Uterus (tissue), 4 donors: Measurements from ENCODE around the gene SPOCK1. TPM values are rescaled to one million over a fixed set of nuclear protein-coding genes. Genes with fewer than 3 reads are reported as not detected.

Experiments
- DNase-seq, 2 donors: peaks; one replicate each; pipeline ENCODE4 v3.0.0-alpha.2; 2019 to 2020
- H3K27ac ChIP-seq, 2 donors: fragments of 200-600 bp; sonication (generic); 1 replicate in 1 of 2; 2 replicates in 1 of 2; pipeline ENCODE4 v1.5.1; 2016 to 2018
- H3K27me3 ChIP-seq, 2 donors: fragments of 200-600 bp; sonication (generic); one replicate each; pipeline ENCODE4 v1.5.1; 2018 to 2019; ENCODE audit warnings: control low read depth in 1 of 2
- H3K36me3 ChIP-seq, 2 donors: fragments of 200-600 bp; sonication (generic); one replicate each; pipeline ENCODE4 v1.5.1; 2019; ENCODE audit warnings: control low read depth in 1 of 2
- H3K4me1 ChIP-seq, 2 donors: fragments of 200-600 bp; sonication (generic); one replicate each; pipeline ENCODE4 v1.5.1; 2018 to 2019; ENCODE audit warnings: control low read depth in 1 of 2
- H3K4me3 ChIP-seq, 2 donors: fragments of 200-600 bp; sonication (generic); 1 replicate in 1 of 2; 2 replicates in 1 of 2; pipeline ENCODE4 v1.5.1; 2018 to 2019; ENCODE audit warnings: mild to moderate bottlenecking in 1 of 2
- H3K9me3 ChIP-seq, 2 donors: fragments of 200-600 bp; sonication (generic); one replicate each; pipeline ENCODE4 v1.5.1; 2019; ENCODE audit warnings: control low read depth in 1 of 2
- POLR2A ChIP-seq, 2 donors: fragments of 450-650 bp; IDR thresholded peaks; one replicate each; pipeline ENCODE4 v1.6.1; 2016; ENCODE audit warnings: antibody characterized with exemption in 2 of 2, mild to moderate bottlenecking in 1 of 2, moderate library complexity in 1 of 2
- intact Hi-C: fragments of 100-400 bp; cut with DNase I; formaldehyde crosslinking; loops from one replicate; pipeline ENCODE4 v1.15.1; 2023; ENCODE audit warnings: low total_unique reads
- total RNA-seq, 4 donors: library from RNA; depleted of rRNA in 3 of 4; stranded (reverse); fragments of >200 nt in 3 of 4; gene quantifications; one replicate each; pipeline versions ENCODE4 v1.1.0 to v1.2.4, GENCODE V29; 2014 to 2023
- TF ChIP-seq, protein P1 (sequence below), 4 experiments: fragments of 200-600 bp in 2 of 4; fragments of 450-650 bp in 2 of 4; sonication (generic) in 2 of 4; IDR thresholded peaks; one replicate each; pipeline ENCODE4 v1.5.1; 2016 to 2019; ENCODE audit warnings: antibody characterized with exemption in 4 of 4, mild to moderate bottlenecking in 2 of 4, moderate library complexity in 1 of 4
- donor health status: DM: yes; HTN: yes; CAD: no.

The SPOCK1 gene
- total RNA-seq, 4 donors from 2014 or later = 31.8 to 131 (median 45.1) TPM

GRCh38 chr5:137268646-137269045, 230.5 kb downstream of the SPOCK1 start:
- intact Hi-C loops = no loop called here
- DNase-seq = no peak
- H3K27ac ChIP-seq = peak overlapping the region in 1 of 2 donors; percentile 27

GRCh38 chr5:137266186-137266585, 232.9 kb downstream of the SPOCK1 start:
- DNase-seq = no peak
- Histone ChIP-seq H3K4me1 (no peaks in the 10 kb centered on the region), H3K9me3 (no peaks in the 10 kb centered on the region), H3K4me3 (no peak overlapping the region), H3K36me3 (no peaks in the 10 kb centered on the region), H3K27me3 (no peaks in the 10 kb centered on the region), H3K27ac (no peak overlapping the region)
- intact Hi-C loops = no loop called here
- TF ChIP-seq, protein P1, sequence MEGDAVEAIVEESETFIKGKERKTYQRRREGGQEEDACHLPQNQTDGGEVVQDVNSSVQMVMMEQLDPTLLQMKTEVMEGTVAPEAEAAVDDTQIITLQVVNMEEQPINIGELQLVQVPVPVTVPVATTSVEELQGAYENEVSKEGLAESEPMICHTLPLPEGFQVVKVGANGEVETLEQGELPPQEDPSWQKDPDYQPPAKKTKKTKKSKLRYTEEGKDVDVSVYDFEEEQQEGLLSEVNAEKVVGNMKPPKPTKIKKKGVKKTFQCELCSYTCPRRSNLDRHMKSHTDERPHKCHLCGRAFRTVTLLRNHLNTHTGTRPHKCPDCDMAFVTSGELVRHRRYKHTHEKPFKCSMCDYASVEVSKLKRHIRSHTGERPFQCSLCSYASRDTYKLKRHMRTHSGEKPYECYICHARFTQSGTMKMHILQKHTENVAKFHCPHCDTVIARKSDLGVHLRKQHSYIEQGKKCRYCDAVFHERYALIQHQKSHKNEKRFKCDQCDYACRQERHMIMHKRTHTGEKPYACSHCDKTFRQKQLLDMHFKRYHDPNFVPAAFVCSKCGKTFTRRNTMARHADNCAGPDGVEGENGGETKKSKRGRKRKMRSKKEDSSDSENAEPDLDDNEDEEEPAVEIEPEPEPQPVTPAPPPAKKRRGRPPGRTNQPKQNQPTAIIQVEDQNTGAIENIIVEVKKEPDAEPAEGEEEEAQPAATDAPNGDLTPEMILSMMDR (IDR thresholded peaks at IDR 0.05) = no peak
- TF ChIP-seq POLR2A (IDR thresholded peaks at IDR 0.05) = no peak

More at GRCh38 chr5:137268646-137269045, 230.5 kb downstream of the SPOCK1 start:
- Histone ChIP-seq H3K4me3 (no peak overlapping the region), H3K9me3 (no peaks in the 10 kb centered on the region), H3K36me3 (no peaks in the 10 kb centered on the region), H3K4me1 (no peaks in the 10 kb centered on the region), H3K27me3 (no peaks in the 10 kb centered on the region)
- TF ChIP-seq, protein P1 (IDR thresholded peaks at IDR 0.05) = no peak
- no peak for TF ChIP-seq POLR2A (IDR thresholded peaks at IDR 0.05)

GRCh38 chr5:137265457-137265856, 233.7 kb downstream of the SPOCK1 start:
- Histone ChIP-seq H3K9me3 (no peaks in the 10 kb centered on the region), H3K27ac (no peak overlapping the region), H3K4me1 (no peaks in the 10 kb centered on the region), H3K27me3 (no peaks in the 10 kb centered on the region), H3K4me3 (no peak overlapping the region), H3K36me3 (no peaks in the 10 kb centered on the region)
- TF ChIP-seq POLR2A (IDR thresholded peaks at IDR 0.05) = no peak
- no peak for DNase-seq
- intact Hi-C loops = no loop called here

GRCh38 chr5:137264573-137264972, 234.6 kb downstream of the SPOCK1 start:
- no peak overlapping the region for H3K4me3 ChIP-seq
- intact Hi-C loops = no loop called here
- no peaks in the 10 kb centered on the region for H3K27me3 ChIP-seq
- no peak for TF ChIP-seq POLR2A (IDR thresholded peaks at IDR 0.05)
- TF ChIP-seq, protein P1 (IDR thresholded peaks at IDR 0.05) = no peak
- no peak for DNase-seq
- no peaks in the 10 kb centered on the region for H3K4me1 ChIP-seq
- no peaks in the 10 kb centered on the region for H3K36me3 ChIP-seq
- no peaks in the 10 kb centered on the region for H3K9me3 ChIP-seq
- H3K27ac ChIP-seq = peak overlapping the region in 1 of 2 donors; percentile 10

- TF ChIP-seq, protein P1 (IDR thresholded peaks at IDR 0.05) = no peak
- no peak for TF ChIP-seq POLR2A (IDR thresholded peaks at IDR 0.05)
- DNase-seq = no peak
- H3K4me1 ChIP-seq = no peaks in the 10 kb centered on the region
- H3K9me3 ChIP-seq = no peaks in the 10 kb centered on the region
- no peak overlapping the region for H3K4me3 ChIP-seq
- peak overlapping the region in 1 of 2 donors; percentile 10 for H3K27ac ChIP-seq
- H3K27me3 ChIP-seq = no peaks in the 10 kb centered on the region
- no peaks in the 10 kb centered on the region for H3K36me3 ChIP-seq
- intact Hi-C loops = no loop called here
Observed at GRCh38 chr5:137264041-137264440, 235.1 kb downstream of the SPOCK1 start.
